ENCODE measurements around the gene CYSLTR2.
A peak's percentile ranks its signal among the peaks of the same experiment; 100 is the strongest.
"Not testable (repeated sequence)": the region's sequence is repeated elsewhere in the genome, so short reads cannot be mapped to it uniquely, and the experiment has no call there.

Gene CYSLTR2

DNA sequence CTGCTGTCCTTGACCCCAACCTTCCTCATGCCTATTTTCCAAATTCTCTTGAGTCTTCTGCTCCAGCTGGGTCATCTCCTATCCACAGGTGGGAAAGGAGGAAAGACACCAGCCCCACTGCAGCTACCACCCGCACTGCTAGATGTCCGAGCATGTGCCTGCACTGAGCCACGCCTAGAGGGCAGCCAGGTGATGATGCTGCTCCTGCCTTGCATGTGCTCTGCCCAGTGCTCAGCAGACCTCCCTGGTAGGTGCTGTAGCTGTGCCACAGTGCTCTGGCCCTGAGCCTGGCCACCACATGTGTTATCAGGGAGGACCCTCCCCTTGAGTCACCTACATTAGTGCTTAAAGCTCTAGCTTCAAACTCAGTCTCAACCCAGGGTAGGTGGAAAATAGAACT is 6.9 kb upstream of the CYSLTR2 start:
- DNase-seq, result no peak

DNA sequence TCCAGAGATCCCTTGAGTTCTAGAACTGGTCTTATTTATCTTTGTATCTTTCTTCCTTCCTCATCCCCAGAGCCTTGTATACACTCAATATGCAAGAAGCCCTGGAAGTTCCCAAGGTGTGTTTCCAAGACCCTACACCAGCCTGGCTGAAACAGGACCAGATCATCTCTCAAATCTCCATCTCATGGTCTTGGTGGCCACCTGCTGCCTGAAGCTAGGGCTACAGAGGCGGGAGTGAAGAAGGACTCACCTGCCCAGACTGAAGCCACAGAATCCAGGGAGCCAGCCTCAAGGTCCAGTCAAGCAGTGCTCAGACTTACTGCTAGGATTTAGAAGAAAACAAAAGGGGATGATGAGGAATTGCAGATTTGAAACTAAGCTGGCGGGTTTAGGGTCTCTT is 6.1 kb upstream of the CYSLTR2 start:
- no peak for DNase-seq

DNA sequence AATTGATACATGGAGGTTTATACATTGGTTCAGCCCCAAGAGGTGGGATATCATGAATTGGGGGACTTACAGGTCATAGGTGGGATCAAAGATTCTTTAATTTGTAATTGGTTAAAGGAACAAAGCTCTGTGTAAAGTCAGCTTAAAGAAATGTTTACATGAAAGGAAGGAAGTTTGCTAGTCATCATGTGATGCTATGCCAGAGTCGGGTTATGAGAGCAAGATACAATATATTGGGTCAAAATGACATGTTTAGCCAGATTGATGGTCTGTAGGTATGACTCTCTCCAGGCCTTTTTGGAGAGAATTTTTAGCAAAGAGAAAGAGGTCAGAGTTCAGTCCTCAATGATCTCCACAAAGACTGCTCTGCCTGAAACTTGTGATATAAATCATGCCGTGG is 5.3 kb upstream of the CYSLTR2 start:
- DNase-seq, result no peak

DNA sequence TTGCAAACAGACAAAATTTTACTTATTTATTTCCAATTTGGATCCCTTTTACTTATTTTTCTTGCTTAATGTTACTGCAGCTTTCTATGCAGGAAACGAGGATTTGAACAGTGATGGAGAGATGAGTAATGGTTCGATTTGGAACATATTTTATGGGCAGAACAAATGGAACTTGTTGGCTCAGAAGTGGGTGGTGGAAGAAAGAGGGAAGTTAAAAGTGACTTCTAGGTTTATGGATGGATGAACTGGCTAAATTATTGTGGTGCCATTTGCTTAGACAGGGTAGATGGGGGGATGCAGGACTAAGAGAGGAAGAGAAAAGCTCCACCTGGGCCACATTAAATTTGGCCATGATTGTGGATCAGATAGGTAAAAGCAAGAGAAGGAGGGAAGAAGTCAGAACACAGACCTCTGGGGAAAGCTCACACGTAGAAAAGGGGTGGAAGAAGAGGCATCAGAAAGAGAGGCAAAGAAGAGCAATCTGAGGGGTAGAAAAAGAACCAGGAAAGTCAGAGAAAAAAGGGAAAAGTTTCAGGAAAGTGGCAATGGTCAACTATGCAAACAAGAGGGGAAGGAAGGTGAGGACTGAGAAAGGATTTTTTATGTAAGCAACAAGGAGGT is 768 bp upstream of the CYSLTR2 start:
- DNase-seq, result no peak

DNA sequence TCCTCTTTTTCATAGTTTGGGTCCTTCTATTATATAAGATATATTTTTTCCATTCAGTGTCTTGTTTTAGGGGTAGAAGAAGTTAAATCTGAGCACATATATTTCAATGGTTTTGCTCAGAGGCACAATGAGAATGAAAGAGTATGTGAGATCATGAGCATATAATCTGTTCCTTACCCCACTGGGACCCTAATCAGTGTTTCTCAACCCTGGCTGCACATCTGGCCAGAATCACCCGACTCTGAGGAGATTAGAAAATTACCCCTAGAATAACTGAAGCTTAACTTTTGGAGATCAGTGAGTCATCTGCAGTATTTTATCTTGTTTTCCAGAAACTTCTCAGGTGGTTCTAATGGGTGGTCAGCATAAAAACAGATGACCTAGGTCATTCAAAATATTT is 782 bp downstream of the CYSLTR2 start:
- no peak for DNase-seq

DNA sequence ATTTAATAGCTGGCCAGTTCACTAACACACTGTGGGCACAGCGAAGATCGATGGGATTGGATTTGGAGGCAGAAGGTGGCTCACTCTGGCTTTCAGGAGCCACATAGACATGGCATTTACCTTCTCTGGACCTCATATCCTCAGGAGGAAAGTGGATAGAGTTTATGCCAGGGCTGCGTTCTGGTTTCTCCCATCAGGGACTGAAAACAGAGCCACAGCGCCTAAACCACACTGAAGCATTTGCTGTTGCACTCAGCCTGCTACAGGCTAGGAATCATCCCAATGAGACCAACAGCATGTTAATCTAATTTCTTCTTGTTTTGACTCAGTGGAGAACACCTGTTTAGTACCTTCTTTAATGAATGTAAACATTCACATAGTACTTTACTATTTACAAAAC is 1.6 kb downstream of the CYSLTR2 start:
- DNase-seq, result no peak

DNA sequence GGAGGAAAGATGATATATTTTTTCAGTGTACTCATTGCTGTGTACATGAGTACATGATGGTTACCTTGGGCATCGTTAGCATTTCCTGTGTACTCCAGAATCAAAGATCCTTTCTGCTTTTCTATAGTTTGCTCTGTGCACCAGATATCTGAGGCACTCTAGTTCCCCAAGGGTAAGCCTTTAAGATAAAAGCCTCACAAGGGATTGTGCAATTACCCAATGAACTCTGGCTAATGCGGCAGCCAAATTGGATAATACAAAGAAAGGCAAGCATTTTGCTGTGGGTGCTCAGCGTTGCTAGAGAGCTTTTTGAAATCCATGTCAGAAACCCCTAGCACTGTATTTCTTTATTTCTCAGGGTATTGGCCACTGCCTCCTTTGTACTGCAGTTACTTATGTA is 2.9 kb downstream of the CYSLTR2 start:
- peak; percentile 58 to 70 for DNase-seq

DNA sequence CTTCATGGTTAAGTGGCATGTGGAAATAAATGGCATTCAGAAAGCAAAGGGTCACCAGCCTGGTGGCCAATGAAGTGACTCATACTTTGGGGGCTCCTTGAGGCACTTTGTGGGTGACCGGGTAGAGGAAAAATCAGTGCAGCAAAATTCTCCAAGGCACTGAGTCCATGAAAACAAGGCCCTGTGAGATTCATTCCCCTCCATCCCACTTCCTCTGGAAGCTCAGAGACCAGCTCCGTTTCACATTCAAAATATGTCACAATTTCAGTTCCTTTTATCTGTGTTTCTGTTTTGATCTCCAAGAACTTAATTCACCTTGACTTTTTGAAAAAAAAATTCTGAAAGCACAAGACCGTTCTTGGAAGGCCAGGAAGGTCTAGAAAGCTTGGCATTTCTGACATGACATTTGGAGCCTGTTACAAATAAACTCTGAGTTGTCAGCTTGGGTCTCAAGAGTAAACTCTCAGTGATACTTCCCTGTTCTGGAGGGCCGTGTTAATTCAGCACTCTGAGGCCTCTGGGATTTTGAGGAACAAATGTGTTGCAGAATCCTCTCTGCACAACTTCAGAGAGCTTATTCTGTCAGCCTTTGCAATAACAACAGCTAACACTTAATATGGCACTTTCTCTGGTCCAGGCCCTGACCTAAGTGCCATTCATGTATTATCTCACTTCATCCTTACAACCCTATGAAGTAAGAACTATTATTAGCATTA is 6.8 kb downstream of the CYSLTR2 start:
- DNase-seq, result peak; percentile 97

DNA sequence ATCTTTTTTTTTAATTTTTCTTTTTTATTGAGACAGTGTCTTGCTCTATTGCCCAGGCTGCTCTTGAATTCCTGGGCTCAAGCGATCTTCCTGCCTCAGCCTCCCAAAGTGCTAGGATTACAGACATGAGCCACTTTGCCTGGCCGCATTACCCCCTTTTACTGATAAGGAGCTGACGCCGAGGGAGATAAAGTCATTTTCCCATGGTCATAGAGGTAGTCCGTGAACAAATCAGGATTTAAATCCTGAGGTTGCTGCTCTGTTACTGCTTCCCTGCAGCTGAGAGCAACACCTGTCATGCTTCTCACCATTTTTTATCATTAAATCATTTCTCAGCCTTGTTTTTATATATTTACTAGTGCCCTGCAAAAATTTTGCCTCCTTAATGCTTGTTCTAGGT is 7.4 kb downstream of the CYSLTR2 start:
- no peak for DNase-seq

DNA sequence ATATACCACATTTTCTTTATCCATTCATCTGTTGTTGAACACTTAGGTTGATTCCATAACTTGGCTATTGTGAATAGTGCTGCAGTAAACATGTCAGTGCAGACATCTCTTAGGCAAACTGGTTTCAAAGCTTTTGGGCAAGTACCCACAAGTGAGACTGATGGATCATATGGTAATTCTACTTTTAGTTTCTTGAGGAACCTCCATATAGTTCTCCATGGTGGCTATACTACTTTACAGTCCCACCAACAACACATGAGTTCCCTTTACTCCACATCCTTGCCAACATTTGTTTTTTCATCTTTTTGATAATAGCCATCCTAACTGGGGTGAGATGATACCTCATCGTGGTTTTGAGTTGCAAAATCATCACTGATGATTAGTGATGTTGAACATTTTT is 8.5 kb downstream of the CYSLTR2 start:
- DNase-seq, result no peak

DNA sequence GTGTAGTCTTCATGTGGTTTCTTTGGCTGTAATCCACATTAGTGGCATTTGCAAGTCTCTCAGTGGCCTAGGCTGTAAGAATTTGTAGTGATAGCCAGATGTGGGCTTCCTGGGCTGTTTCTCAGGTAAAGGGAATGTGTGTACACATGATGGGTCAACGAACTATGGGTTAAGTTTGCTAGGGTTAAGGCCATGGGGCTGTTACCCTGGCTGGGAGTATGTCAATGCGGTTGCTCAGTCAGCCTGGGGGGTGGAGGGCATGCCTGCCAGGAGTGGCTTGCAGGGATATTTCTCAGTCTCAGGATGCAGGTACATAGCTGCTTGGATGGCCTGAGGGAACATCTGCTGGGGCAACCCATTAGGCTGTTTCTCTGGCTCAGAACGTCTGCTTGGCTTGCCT is 13.4 kb downstream of the CYSLTR2 start:
- no peak for DNase-seq

DNA sequence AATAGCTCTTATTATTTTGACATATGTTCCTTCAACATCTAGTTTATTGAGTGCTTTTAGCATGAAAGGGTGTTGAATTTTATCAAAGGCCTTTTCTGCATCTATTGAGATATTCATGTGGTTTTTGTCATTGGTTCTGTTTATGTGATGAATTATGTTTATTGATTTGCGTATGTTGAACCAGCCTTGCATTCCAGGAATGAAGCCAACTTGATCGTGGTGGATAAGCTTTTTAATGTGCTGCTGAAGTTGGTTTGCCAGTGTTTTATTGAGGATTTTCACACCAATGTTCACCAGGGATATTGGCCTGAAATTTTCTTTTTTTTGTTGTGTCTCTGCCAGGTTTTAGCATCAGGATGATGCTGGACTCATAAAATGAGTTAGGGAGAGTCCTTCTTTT is 17.7 kb downstream of the CYSLTR2 start:
- not testable (repeated sequence) for DNase-seq

DNA sequence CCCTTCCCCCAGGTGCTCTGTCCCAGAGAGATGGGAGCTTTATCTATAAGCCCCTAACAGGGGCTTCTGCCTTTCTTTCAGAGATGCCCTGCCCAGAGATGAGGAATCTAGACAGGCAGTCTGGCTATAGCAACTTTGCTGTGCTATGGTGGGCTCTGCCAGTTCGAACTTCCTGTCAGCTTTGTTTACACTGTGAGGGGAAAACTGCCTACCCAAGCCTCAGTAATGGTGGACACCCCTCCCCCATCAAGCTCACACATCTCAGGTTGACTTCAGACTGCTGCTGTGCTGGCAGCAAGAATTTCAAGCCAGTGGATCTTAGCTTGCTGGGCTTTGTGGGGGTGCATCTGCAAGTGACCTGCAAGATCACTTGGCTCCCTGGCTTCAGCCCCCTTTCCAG is 21.5 kb downstream of the CYSLTR2 start:
- DNase-seq, result no peak

DNA sequence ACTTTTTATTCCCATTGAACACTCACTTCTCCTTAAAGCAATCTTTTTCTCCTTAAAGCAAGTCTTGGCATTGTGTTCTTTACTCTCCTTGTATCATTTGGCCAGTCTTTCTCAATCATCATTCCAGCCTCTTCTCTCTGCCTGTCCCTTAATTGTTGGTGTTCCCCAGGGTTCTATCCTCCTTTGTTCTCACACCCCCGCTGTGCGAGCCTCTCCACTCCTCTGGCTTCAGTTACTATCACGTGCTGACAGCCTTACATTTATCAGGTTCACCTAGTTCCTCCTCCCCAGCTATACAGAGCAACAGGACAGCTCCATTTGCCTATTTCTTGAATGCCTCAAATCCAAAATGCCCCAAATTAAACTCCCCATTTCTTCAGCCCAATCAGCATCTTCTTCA is 24.6 kb downstream of the CYSLTR2 start:
- DNase-seq, result no peak

DNA sequence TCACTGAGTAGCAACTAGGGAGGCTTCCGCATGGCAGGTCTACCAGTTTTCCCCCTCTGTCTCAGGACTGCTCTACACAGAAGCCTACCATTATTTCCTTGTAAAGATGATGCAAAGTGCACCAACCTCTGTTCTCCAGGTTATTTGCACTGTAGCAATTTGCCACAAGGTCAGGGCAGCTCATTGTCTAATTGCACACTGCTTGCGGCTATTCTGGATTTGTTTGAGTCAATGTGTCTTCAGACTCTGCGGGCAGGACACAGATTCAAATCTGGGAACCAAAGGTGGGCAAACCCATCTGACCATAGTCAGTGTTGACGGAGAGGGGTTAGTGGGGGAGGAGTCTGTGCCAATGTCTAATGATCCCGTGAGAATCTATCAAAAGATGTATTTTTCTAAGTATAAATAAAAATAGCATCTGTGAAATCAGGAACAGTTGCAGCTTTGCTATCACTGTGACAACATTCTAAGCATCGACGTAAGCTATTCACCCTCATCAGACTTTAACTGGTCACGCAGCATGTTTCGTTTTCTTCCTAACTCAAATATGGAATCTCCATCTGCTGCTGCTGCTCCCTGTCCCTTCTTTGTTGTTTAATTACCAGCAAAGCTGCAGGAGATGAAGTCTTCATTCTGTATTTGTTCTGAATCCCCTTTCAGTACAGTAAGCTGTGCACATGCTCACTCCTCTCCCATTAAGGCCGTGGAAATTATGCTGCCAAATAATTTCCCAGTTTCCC is 26.4 kb downstream of the CYSLTR2 start:
- DNase-seq, result no peak

DNA sequence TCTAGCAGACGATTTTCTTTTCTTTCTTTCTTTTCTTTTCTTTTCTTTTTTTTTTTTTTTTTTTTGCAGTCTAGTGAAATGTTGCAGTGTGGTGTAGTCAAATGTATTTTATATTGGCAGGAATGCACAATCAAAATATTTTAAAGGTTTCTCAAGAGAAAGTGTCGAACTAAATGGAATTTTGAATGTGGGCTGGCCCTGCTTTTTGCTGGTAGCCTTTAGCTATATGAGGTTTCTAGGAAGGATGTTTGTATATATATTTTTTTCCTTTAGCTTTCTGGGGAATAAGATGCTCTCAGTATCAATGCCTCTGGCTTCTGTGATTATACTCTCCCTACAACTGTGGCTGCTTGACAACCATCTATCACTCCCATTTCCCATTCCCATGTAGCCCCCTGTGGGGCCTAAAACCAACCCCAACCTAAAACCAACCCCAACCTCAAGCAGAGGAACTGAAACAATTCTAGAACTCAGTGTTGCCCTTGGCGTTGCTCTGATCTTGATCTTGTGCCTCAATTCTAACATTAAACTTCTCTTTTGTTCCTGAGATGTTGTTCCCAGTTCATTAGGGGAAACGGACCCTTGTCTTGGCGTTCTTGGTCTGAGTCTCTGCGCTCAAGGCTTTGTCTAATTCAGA is 27.1 kb downstream of the CYSLTR2 start:
- DNase-seq, result no peak

DNA sequence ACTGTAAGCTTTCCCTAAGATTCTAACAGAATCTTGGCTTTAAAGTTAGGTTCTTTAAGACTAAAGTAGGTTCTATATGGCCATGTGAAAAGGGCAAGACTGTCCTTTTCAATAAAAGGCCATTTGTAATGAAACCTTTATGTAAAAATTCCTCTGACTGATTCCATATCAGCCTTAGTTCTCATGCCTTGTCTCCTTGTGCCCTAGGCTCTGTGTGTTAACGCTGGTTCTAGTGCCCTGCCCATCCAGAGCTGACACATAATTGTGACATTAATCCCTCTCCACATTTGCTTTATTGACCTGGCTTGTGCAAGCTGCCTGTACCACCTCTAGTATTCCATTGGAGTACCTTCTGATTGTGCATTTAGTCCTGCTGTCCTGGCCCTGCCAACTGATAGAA is 28.2 kb downstream of the CYSLTR2 start:
- DNase-seq, result no peak

DNA sequence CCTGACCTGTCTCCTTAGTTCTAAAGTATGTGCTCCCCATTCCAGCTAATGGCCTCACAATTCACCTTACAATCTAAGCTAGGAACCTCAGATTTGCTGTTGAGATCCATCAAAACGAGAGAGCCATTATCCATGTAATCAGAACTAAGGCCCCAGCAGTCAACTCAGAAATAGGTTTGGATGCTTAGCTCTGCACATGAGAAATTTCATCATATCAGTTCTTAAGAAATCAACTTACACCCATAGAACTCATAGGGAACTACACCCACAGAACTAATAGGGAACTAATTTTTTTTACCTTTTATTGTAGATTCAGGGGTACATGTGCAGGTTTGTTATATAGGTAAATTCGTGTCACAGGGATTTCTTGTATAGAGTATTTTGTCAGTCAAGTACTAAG is 28.7 kb downstream of the CYSLTR2 start:
- peak; percentile 79 to 85 for DNase-seq

DNA sequence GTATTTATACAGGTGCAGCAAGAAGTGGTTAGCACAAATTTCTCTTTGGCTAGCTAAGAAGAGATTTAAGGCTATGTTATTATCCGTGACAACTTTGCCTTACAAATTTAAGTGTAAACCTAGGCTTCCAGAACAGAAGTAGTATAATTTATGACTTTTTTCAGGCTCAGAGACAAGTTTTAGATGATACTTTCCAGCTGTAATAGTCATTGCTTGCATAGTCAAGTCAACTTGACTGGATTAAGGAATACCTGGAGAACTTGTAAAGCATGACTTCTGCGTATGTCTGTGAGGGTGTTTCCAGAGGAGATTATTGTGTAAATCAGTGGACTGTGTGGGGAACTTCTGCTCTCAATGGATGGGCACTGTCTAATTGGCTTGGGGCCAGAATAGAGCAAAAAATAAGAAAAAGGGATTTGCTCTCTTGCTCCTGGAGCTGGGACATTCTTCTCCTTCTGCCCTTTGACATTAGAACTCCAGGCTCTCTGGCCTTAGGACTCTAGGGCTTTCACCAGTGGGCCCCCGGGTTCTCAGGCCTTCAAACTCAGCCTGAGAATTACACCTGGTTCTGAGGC is 33.0 kb downstream of the CYSLTR2 start:
- no peak for DNase-seq

DNA sequence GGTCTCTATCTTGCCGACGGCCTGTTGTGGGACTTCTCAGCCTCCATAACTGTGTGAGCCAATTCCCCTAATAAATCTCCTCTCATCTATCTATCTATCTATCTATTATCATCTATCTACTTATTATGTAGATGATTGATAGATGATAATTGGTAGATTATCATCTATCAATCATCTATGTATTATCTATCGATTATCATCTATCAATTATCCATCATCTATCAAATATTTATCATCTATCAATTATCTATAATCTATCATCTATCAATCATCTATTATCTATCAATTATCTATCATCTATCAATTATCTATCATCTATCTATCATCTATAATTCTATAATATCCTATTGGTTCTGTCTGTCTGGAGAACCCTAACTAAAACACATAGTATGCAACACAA is 33.5 kb downstream of the CYSLTR2 start:
- no peak for DNase-seq

DNA sequence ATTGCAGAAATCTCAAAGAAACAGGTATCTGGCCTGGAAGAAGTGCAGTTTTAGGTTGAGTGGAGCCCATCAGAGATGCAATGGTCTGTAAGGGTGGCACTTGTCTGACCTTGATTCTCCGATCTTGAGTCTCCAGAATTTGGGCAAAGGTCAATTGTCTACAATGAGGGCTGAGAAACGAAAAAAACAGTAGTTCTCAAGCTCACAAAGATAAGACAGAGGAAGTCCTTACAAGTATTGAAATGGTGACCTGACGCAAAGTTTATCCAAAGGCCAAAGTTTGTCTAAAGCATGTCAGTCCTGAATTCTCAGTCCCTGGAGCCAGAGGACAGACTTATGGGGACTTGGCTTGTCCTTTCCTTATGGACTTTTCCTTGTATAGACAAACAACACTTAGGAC is 40.3 kb downstream of the CYSLTR2 start:
- no peak for DNase-seq

DNA sequence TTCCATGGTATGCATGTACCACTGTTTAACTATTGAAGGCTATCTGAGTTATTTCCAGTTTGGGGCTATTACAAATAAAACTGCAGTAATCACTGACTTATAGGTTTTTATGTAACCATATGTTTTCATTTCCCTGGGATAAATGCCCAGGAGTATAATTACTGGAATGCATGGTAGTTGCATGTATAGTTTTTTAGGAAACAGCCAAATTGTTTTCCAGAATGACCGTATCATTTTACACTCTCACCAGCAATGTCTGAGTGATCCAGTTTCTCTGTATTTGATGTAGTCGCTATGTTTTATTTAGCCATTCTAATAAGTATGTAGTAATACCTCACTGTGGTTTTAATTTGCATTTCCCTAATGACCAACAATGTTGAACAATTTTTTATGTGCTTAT is 42.0 kb downstream of the CYSLTR2 start:
- no peak for DNase-seq

DNA sequence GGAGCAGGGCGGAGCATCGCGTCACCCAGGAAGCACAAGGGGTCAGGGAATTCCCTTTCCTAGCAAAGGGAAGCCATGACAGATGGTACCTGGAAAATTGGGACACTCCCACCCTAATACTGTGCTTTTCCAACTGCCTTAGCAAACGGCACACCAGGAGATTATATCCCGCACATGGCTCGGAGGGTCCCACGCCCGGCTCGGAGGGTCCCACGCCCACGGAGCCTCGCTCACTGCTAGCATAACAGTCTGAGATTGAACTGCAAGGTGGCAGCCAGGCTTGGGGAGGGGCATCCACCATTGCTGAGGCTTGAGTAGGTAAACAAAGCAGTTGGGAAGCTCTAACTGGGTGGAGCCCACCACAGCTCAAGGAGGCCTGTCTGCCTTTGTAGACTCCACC is 42.9 kb downstream of the CYSLTR2 start:
- DNase-seq, result not testable (repeated sequence)

DNA sequence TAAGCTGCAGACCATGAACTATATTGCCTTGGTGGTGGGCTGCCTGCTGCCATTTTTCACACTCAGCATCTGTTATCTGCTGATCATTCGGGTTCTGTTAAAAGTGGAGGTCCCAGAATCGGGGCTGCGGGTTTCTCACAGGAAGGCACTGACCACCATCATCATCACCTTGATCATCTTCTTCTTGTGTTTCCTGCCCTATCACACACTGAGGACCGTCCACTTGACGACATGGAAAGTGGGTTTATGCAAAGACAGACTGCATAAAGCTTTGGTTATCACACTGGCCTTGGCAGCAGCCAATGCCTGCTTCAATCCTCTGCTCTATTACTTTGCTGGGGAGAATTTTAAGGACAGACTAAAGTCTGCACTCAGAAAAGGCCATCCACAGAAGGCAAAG is 53.7 kb downstream of the CYSLTR2 start:
- DNase-seq, result no peak

All from AML-193 (cell line).